Stimulated activated CD4-positive, alpha-beta T cell treated with anti-CD3 and anti-CD28 coated beads, Interleukin-1b, Interleukin-23, amount 100 ng/mL, for 48 hours (primary cell): ENCODE data around the gene ZFAND2A.
"Not testable (repeated sequence)": the region's sequence is repeated elsewhere in the genome, so short reads cannot be mapped to it uniquely, and the experiment has no call there.

Experiments used
- DNase-seq: peaks from one replicate; pipeline ENCODE4 v3.0.0-alpha.2; 2020

Gene ZFAND2A

GRCh38 chr7:1121886-1122831 lies 37.8 kb downstream of the ZFAND2A start:
- DNase-seq, result no peak

- no peak for DNase-seq
Observed at GRCh38 chr7:1121476-1121875, 38.5 kb downstream of the ZFAND2A start.

- DNase-seq, result no peak
Observed at GRCh38 chr7:1120791-1121190, 39.2 kb downstream of the ZFAND2A start.

- no peak for DNase-seq
Observed at GRCh38 chr7:1119201-1119600, 40.8 kb downstream of the ZFAND2A start.

GRCh38 chr7:1117321-1117928 lies 42.6 kb downstream of the ZFAND2A start:
- no peak for DNase-seq

- DNase-seq, result not testable (repeated sequence)
Observed at GRCh38 chr7:1116383-1117008, 43.5 kb downstream of the ZFAND2A start.

GRCh38 chr7:1115171-1116045 lies 44.6 kb downstream of the ZFAND2A start:
- peak; percentile 47 for DNase-seq

- DNase-seq, result no peak
Observed at GRCh38 chr7:1114505-1114904, 45.5 kb downstream of the ZFAND2A start.

GRCh38 chr7:1114088-1114487 lies 45.9 kb downstream of the ZFAND2A start:
- no peak for DNase-seq

GRCh38 chr7:1113548-1113885 lies 46.5 kb downstream of the ZFAND2A start:
- no peak for DNase-seq

GRCh38 chr7:1112625-1113547 lies 47.1 kb downstream of the ZFAND2A start:
- DNase-seq, result no peak

GRCh38 chr7:1112109-1112508 lies 47.9 kb downstream of the ZFAND2A start:
- DNase-seq, result no peak

GRCh38 chr7:1111156-1111555 lies 48.8 kb downstream of the ZFAND2A start:
- DNase-seq, result no peak

GRCh38 chr7:1110358-1110757 lies 49.6 kb downstream of the ZFAND2A start:
- no peak for DNase-seq

GRCh38 chr7:1109581-1110310 lies 50.2 kb downstream of the ZFAND2A start:
- no peak for DNase-seq

GRCh38 chr7:1108264-1108920 lies 51.6 kb downstream of the ZFAND2A start:
- no peak for DNase-seq

GRCh38 chr7:1106793-1107421 lies 53.1 kb downstream of the ZFAND2A start:
- DNase-seq, result no peak

GRCh38 chr7:1106063-1106792 lies 53.8 kb downstream of the ZFAND2A start:
- no peak for DNase-seq

GRCh38 chr7:1105189-1105588 lies 54.8 kb downstream of the ZFAND2A start:
- no peak for DNase-seq
